Endothelial cell of umbilical vein (primary cell): ENCODE measurements around the gene MESP2. TPM values are rescaled to one million over a fixed set of nuclear protein-coding genes. Genes with fewer than 3 reads are reported as not detected.

ENCODE experiments used
- BruUV-seq: library from RNA; stranded (reverse); fragments of 400-500 nt; replicated peaks from 2 replicates; lab custom pipeline; 2021; lab: Mats Ljungman, UMichigan
- CTCF ChIA-PET: fragments of 300-600, 350-600 bp; sonication (Branson Sonifier 250); formaldehyde crosslinking; loops from one replicate; lab custom pipeline; 2021; ENCODE audit warnings: antibody characterized with exemption, inconsistent platforms; lab: Charles Lee
- POLR2A ChIA-PET: fragments of 300-600, 350-600 bp; sonication (Branson Sonifier 250); formaldehyde crosslinking; loops from one replicate; lab custom pipeline; 2021; ENCODE audit warnings: antibody characterized with exemption, inconsistent platforms; lab: Charles Lee
- DNase-seq: peaks from one replicate; pipeline ENCODE4 v3.0.0-alpha.2; 2011; ENCODE audit warnings: low read depth, low spot score
- FAIRE-seq: peaks from 2 replicates; lab custom pipeline; 2011; peaks lifted over from hg19 to GRCh38; lab: Jason Lieb, UNC
- H2AFZ ChIP-seq: 2 replicates; pipeline ENCODE4 v1.6.0; 2012; ENCODE audit warnings: low read depth, low read length, control low read depth, inconsistent platforms
- H3K27ac ChIP-seq: 2 replicates; pipeline ENCODE4 v1.5.1; 2011; ENCODE audit warnings: low read depth, mild to moderate bottlenecking, control low read depth, low read length, moderate library complexity; ENCODE audit not compliant: insufficient read depth
- H3K27me3 ChIP-seq, 2 experiments: 2 replicates each; pipeline versions ENCODE4 v1.6.0 to v1.6.1; 2011; ENCODE audit warnings: low read length in 2 of 2, mixed read lengths in 1 of 2; ENCODE audit not compliant: control insufficient read depth in 2 of 2, insufficient read depth in 2 of 2
- H3K36me3 ChIP-seq, 2 experiments: 2 replicates in 1 of 2; 3 replicates in 1 of 2; pipeline ENCODE4 v1.5.1; 2011; ENCODE audit warnings: low read length in 2 of 2, mild to moderate bottlenecking in 1 of 2, moderate library complexity in 1 of 2; ENCODE audit not compliant: control insufficient read depth in 2 of 2, insufficient read depth in 2 of 2; ENCODE audit errors: extremely low read depth in 1 of 2
- H3K4me1 ChIP-seq: 3 replicates; pipeline ENCODE4 v1.5.1; 2011; ENCODE audit warnings: mild to moderate bottlenecking, low read length; ENCODE audit not compliant: control insufficient read depth, insufficient read depth; ENCODE audit errors: extremely low read depth
- H3K4me2 ChIP-seq: 2 replicates; pipeline ENCODE4 v1.6.1; 2011; ENCODE audit warnings: low read length, control low read depth, mixed read lengths; ENCODE audit not compliant: insufficient read depth
- H3K4me3 ChIP-seq, 3 experiments: fragments of 200-600 bp in 1 of 3; sonication (generic), shearing (Covaris generic) in 1 of 3; replicated peaks in 1 of 3; 2 replicates each; pipeline ENCODE4 v1.5.1; 2011 to 2016; ENCODE audit warnings: control low read depth in 3 of 3, low read length in 3 of 3, mild to moderate bottlenecking in 2 of 3, inconsistent platforms in 1 of 3, low read depth in 1 of 3, moderate library complexity in 1 of 3; ENCODE audit not compliant: insufficient read depth in 1 of 3
- H3K79me2 ChIP-seq: 2 replicates; pipeline ENCODE4 v1.6.0; 2012; ENCODE audit warnings: low read length, inconsistent platforms; ENCODE audit not compliant: control insufficient read depth, insufficient read depth
- H3K9ac ChIP-seq: replicated peaks from 2 replicates; pipeline ENCODE3; 2011; ENCODE audit warnings: low read length, control low read depth; ENCODE audit not compliant: insufficient read depth; ENCODE audit errors: extremely low read depth
- H3K9me1 ChIP-seq: replicated peaks from 3 replicates; pipeline ENCODE4 v1.6.0; 2011; ENCODE audit warnings: mild to moderate bottlenecking, low read length; ENCODE audit not compliant: control insufficient read depth, insufficient read depth; ENCODE audit errors: extremely low read depth
- H3K9me3 ChIP-seq: replicated peaks from 2 replicates; pipeline ENCODE4 v1.5.1; 2012; ENCODE audit warnings: low read length, inconsistent platforms; ENCODE audit not compliant: control insufficient read depth, insufficient read depth
- H4K20me1 ChIP-seq: replicated peaks from 2 replicates; pipeline ENCODE3; 2011; ENCODE audit warnings: mild to moderate bottlenecking, low read length; ENCODE audit not compliant: control insufficient read depth, insufficient read depth; ENCODE audit errors: extremely low read depth
- CTCF ChIP-seq, 2 donors: IDR thresholded peaks; 1 replicate in 1 of 2; 2 replicates in 1 of 2; pipeline ENCODE4 v1.5.1; 2011; ENCODE audit warnings: low read length in 2 of 2, mild to moderate bottlenecking in 2 of 2, moderate library complexity in 2 of 2, control low read depth in 1 of 2, inconsistent platforms in 1 of 2, low read depth in 1 of 2; ENCODE audit not compliant: insufficient read depth in 1 of 2; ENCODE audit errors: extremely low read depth in 1 of 2
- EZH2 ChIP-seq: IDR thresholded peaks from 2 replicates; pipeline ENCODE4 v1.6.1; 2012; ENCODE audit warnings: borderline replicate concordance, low read depth, mild to moderate bottlenecking, moderate library complexity, low read length, inconsistent platforms; ENCODE audit not compliant: severe bottlenecking
- FOS ChIP-seq: IDR thresholded peaks from 2 replicates; pipeline ENCODE4 v1.6.1; 2011; ENCODE audit warnings: mild to moderate bottlenecking, low read length, moderate library complexity, borderline replicate concordance; ENCODE audit not compliant: insufficient read depth
- GATA2 ChIP-seq: IDR thresholded peaks from 2 replicates; pipeline ENCODE4 v1.7.0; 2011; ENCODE audit warnings: low read depth, mild to moderate bottlenecking, moderate library complexity, mixed read lengths, low read length; ENCODE audit not compliant: insufficient read length, insufficient read depth
- JUN ChIP-seq: IDR thresholded peaks from 2 replicates; pipeline ENCODE4 v1.6.1; 2011; ENCODE audit warnings: borderline replicate concordance, low read depth; ENCODE audit not compliant: insufficient read length, insufficient read depth
- MYC ChIP-seq: IDR thresholded peaks from one replicate; pipeline ENCODE4 v1.6.1; 2011; ENCODE audit warnings: mild to moderate bottlenecking, low read depth, low read length
- POLR2A ChIP-seq: IDR thresholded peaks from 2 replicates; pipeline ENCODE4 v1.6.1; 2012; ENCODE audit warnings: low read depth, mild to moderate bottlenecking, control low read depth, low read length
- POLR2AphosphoS5 ChIP-seq: IDR thresholded peaks from 2 replicates; pipeline ENCODE4 v1.6.1; 2012; ENCODE audit warnings: low read depth, mild to moderate bottlenecking, control low read depth, low read length, moderate library complexity; ENCODE audit not compliant: insufficient read depth
- dilution Hi-C: fragments of 300-500 bp; cut with MboI; formaldehyde crosslinking; loops from one replicate; pipeline ENCODE4 v1.15.0; 2019; ENCODE audit warnings: low sequenced_read_pairs; ENCODE audit not compliant: extremely low pct_ligation_motif_present
- intact Hi-C: fragments of 100-400 bp; cut with micrococcal nuclease; formaldehyde crosslinking; loops from one replicate; pipeline ENCODE4 v1.10.0; 2022
- polyA plus RNA-seq, 4 experiments: library from polyadenylated mRNA; depleted of rRNA in 3 of 4; stranded (reverse) in 3 of 4; unstranded in 1 of 4; fragments of >200 nt; gene quantifications; 2 replicates each; pipeline versions ENCODE4 v1.2.1 to v1.2.3, GENCODE V29; 2011 to 2012; ENCODE audit warnings: missing spikeins in 1 of 4
- total RNA-seq: library from RNA; stranded (reverse); gene quantifications from 2 replicates; pipeline ENCODE4 v1.2.3, GENCODE V29; 2021
- TF ChIP-seq, protein P1 (sequence below): IDR thresholded peaks from 2 replicates; pipeline ENCODE4 v1.6.1; 2011; ENCODE audit not compliant: insufficient read depth, insufficient read length

The MESP2 gene
- total and polyA plus RNA-seq, 2 donors (not counting 3 experiments of a cell fraction or from before 2014, with no cell fraction given): 0.42 to 0.43 TPM

- dilution Hi-C loops (no loop called here), intact Hi-C loops (loop anchor here (5.0 kb wide), 1 partner anchor 41 kb away; the partner anchor contains the start of gene MESP2)
- Histone ChIP-seq H3K9me3 (no peaks in the 10 kb centered on the region), H4K20me1 (no peaks in the 10 kb centered on the region), H3K4me2 (peak overlapping the region; percentile 53), H3K36me3 (no peaks in the 10 kb centered on the region), H3K9me1 (no peaks in the 10 kb centered on the region), H2AFZ (peak overlapping the region; percentile 74), H3K9ac (no peak overlapping the region), H3K27ac (no peak overlapping the region), H3K4me3 (peak overlapping the region in 1 of 3 experiments; percentile 19), H3K79me2 (peaks cover 16% of the 10 kb centered on the region), H3K4me1 (peaks cover 39% of the 10 kb centered on the region), H3K27me3 (no peaks in the 10 kb centered on the region)
- DNase-seq (peak; percentile 55), FAIRE-seq (peak; percentile 72)
- CTCF ChIA-PET: interaction anchor here (1.3 to 2.5 kb wide), 3 partner anchors 19 to 57 kb away, joined by 4 to 10 read pairs (median 7); no protein-coding TSS in a partner anchor
- TF ChIP-seq POLR2AphosphoS5: no peak
- TF ChIP-seq EZH2: no peak
- no peak for TF ChIP-seq CTCF (IDR thresholded peaks at IDR 0.05; ENCODE audit: extremely low read depth in 1 of 2, insufficient read depth in 1 of 2, low read depth in 1 of 2, low read length in 2 of 2)
- TF ChIP-seq POLR2A: no peak
- no peak for TF ChIP-seq MYC
- TF ChIP-seq GATA2: no peak
- TF ChIP-seq, protein P1, sequence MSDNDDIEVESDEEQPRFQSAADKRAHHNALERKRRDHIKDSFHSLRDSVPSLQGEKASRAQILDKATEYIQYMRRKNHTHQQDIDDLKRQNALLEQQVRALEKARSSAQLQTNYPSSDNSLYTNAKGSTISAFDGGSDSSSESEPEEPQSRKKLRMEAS: no peak
- no peak for TF ChIP-seq FOS
- no peak for TF ChIP-seq JUN
- POLR2A ChIA-PET: no interaction called here
- BruUV-seq: no TSS peak
Measured at GRCh38 chr15:89818287-89818686, 42.2 kb downstream of the MESP2 start.
